HG03354 (cell line): ENCODE results near the gene PEPD.

ENCODE experiments used
- ATAC-seq: cut with Tn5 transposase; IDR thresholded peaks from one replicate; pipeline ENCODE4 v1.9.1; 2021; ENCODE audit warnings: mild to moderate bottlenecking; ENCODE audit not compliant: unreplicated experiment, poor library complexity, severe bottlenecking

Gene PEPD

GRCh38 chr19:33445442-33446329 is 75.9 kb downstream of the PEPD start:
- no peak for ATAC-seq

GRCh38 chr19:33444562-33445441 is 76.8 kb downstream of the PEPD start:
- no peak for ATAC-seq

GRCh38 chr19:33443638-33444561 is 77.7 kb downstream of the PEPD start:
- no peak for ATAC-seq

GRCh38 chr19:33442706-33443105 is 78.9 kb downstream of the PEPD start:
- ATAC-seq, result no peak

- ATAC-seq, result no peak
Observed at GRCh38 chr19:33441828-33442227, 79.8 kb downstream of the PEPD start.

- ATAC-seq, result no peak
Observed at GRCh38 chr19:33441277-33441699, 80.3 kb downstream of the PEPD start.

GRCh38 chr19:33440682-33441081 is 80.9 kb downstream of the PEPD start:
- ATAC-seq, result no peak

- ATAC-seq, result no peak
Observed at GRCh38 chr19:33440241-33440640, 81.3 kb downstream of the PEPD start.

GRCh38 chr19:33438987-33439781 is 82.4 kb downstream of the PEPD start:
- ATAC-seq, result no peak

GRCh38 chr19:33437821-33438671 is 83.5 kb downstream of the PEPD start:
- ATAC-seq, result no peak

- ATAC-seq, result no peak
Observed at GRCh38 chr19:33437393-33437820, 84.2 kb downstream of the PEPD start.

- ATAC-seq, result no peak
Observed at GRCh38 chr19:33436360-33437345, 84.9 kb downstream of the PEPD start.

- ATAC-seq, result no peak
Observed at GRCh38 chr19:33435706-33436359, 85.8 kb downstream of the PEPD start.

GRCh38 chr19:33434886-33435705 is 86.5 kb downstream of the PEPD start:
- ATAC-seq, result no peak

- no peak for ATAC-seq
Observed at GRCh38 chr19:33434069-33434885, 87.3 kb downstream of the PEPD start.
